DND-41 (cell line): ENCODE results near the gene SRL.

ENCODE experiments used
- EZH2 ChIP-seq: IDR thresholded peaks from 3 replicates; pipeline ENCODE4 v1.6.1; 2012; ENCODE audit warnings: borderline replicate concordance, low read depth, mild to moderate bottlenecking, moderate library complexity, low read length, inconsistent platforms; ENCODE audit not compliant: severe bottlenecking
- TF ChIP-seq, protein P1 (sequence below): IDR thresholded peaks from 2 replicates; pipeline ENCODE4 v1.5.1; 2012; ENCODE audit warnings: borderline replicate concordance, low read length, moderate library complexity, mild to moderate bottlenecking; ENCODE audit not compliant: poor library complexity, severe bottlenecking; ENCODE audit errors: extremely low read depth

DNA sequence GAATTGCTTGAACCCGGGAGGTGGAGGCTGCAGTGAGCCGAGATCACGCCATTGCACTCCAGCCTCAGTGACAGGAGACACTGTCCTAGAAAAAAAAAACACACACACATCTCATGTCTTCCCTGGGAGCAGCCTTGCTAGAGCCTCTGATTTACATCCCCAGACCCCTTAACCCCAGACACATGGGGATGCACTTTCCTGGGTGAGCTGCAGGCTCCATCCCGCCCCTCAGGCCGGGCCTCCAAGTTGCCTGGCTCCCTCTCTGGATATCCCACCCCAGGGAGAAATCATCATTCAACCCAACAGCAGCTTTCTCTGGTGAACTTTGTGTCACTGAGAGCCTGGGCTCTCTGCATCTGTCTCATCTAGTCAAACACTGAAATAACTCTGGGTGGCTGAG lies 21.5 kb downstream of the SRL start:
- TF ChIP-seq, protein P1, sequence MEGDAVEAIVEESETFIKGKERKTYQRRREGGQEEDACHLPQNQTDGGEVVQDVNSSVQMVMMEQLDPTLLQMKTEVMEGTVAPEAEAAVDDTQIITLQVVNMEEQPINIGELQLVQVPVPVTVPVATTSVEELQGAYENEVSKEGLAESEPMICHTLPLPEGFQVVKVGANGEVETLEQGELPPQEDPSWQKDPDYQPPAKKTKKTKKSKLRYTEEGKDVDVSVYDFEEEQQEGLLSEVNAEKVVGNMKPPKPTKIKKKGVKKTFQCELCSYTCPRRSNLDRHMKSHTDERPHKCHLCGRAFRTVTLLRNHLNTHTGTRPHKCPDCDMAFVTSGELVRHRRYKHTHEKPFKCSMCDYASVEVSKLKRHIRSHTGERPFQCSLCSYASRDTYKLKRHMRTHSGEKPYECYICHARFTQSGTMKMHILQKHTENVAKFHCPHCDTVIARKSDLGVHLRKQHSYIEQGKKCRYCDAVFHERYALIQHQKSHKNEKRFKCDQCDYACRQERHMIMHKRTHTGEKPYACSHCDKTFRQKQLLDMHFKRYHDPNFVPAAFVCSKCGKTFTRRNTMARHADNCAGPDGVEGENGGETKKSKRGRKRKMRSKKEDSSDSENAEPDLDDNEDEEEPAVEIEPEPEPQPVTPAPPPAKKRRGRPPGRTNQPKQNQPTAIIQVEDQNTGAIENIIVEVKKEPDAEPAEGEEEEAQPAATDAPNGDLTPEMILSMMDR: no peak
- no peak for TF ChIP-seq EZH2
